CD8-positive, alpha-beta memory T cell (primary cell): Measurements from ENCODE around the gene AKAIN1. TPM values are rescaled to one million over a fixed set of nuclear protein-coding genes. Genes with fewer than 3 reads are reported as not detected.

Experiments
- CTCF ChIA-PET: fragments of 350-600 bp; sonication (Branson Sonifier 250); formaldehyde crosslinking; loops from one replicate; lab custom pipeline; 2021; ENCODE audit warnings: antibody characterized with exemption; lab: Charles Lee
- POLR2A ChIA-PET: fragments of 350-600 bp; sonication (Branson Sonifier 250); formaldehyde crosslinking; loops from one replicate; lab custom pipeline; 2021; ENCODE audit warnings: antibody characterized with exemption; lab: Charles Lee
- DNase-seq, 5 donors: peaks; one replicate each; pipeline versions ENCODE4 v3.0.0 to v3.0.0-alpha.2; 2020 to 2022; ENCODE audit warnings: mixed read lengths in 1 of 5
- H3K27ac ChIP-seq: one replicate; pipeline ENCODE4 v1.7.0; 2013; ENCODE audit warnings: low read depth, mild to moderate bottlenecking, low read length, moderate library complexity
- H3K27me3 ChIP-seq: 2 replicates; pipeline ENCODE4 v1.7.0; 2013; ENCODE audit warnings: low read length, mild to moderate bottlenecking; ENCODE audit not compliant: insufficient read depth, poor library complexity, severe bottlenecking
- H3K36me3 ChIP-seq: 2 replicates; pipeline ENCODE4 v1.7.0; 2013; ENCODE audit warnings: mild to moderate bottlenecking, low read length, moderate library complexity; ENCODE audit not compliant: insufficient read depth
- H3K4me1 ChIP-seq: 2 replicates; pipeline ENCODE4 v1.7.0; 2013; ENCODE audit warnings: mild to moderate bottlenecking, low read length, moderate library complexity; ENCODE audit not compliant: insufficient read depth
- H3K4me3 ChIP-seq: 2 replicates; pipeline ENCODE4 v1.7.0; 2013; ENCODE audit warnings: mild to moderate bottlenecking, low read length
- H3K9me3 ChIP-seq: 2 replicates; pipeline ENCODE4 v1.7.0; 2013; ENCODE audit warnings: mild to moderate bottlenecking, low read length
- H3K27ac Mint-ChIP-seq, 8 donors: one replicate each; pipeline ENCODE4 v1.8.0; 2020 to 2021; ENCODE audit warnings: mixed read lengths in 8 of 8, mild to moderate bottlenecking in 6 of 8, inconsistent platforms in 3 of 8, moderate library complexity in 3 of 8
- H3K27me3 Mint-ChIP-seq, 2 donors: one replicate each; pipeline ENCODE4 v1.8.0; 2020 to 2021; ENCODE audit warnings: mixed read lengths in 2 of 2, mild to moderate bottlenecking in 1 of 2, moderate library complexity in 1 of 2
- H3K36me3 Mint-ChIP-seq, 3 donors: one replicate each; pipeline ENCODE4 v1.8.0; 2020 to 2021; ENCODE audit warnings: mixed read lengths in 3 of 3, inconsistent platforms in 1 of 3, mild to moderate bottlenecking in 1 of 3
- H3K4me1 Mint-ChIP-seq, 3 donors: one replicate each; pipeline ENCODE4 v1.8.0; 2020 to 2021; ENCODE audit warnings: mixed read lengths in 3 of 3, inconsistent platforms in 1 of 3, mild to moderate bottlenecking in 1 of 3
- H3K4me3 Mint-ChIP-seq, 7 donors: one replicate each; pipeline ENCODE4 v1.8.0; 2020 to 2021; ENCODE audit warnings: mixed read lengths in 7 of 7, mild to moderate bottlenecking in 6 of 7, moderate library complexity in 4 of 7, inconsistent platforms in 2 of 7
- H3K9me3 Mint-ChIP-seq, 5 donors: one replicate each; pipeline ENCODE4 v1.8.0; 2020 to 2022; ENCODE audit warnings: mixed read lengths in 5 of 5, mild to moderate bottlenecking in 3 of 5, moderate library complexity in 2 of 5, inconsistent platforms in 1 of 5
- polyA plus RNA-seq: library from polyadenylated mRNA; unstranded; fragments of 300-500 nt; fragmentation: Illumina TruSeq; gene quantifications from one replicate; pipeline ENCODE4 v1.2.3, GENCODE V29; 2021
- total RNA-seq, 2 experiments: library from RNA; stranded (reverse); gene quantifications; one replicate each; pipeline ENCODE4 v1.2.3, GENCODE V29; 2021

AKAIN1 gene
- total and polyA plus RNA-seq, 3 experiments from 2014 or later = not detected

GRCh38 chr18:5107988-5108387, 89.1 kb downstream of the AKAIN1 start:
- Mint-ChIP-seq H3K36me3 (no peaks in the 10 kb centered on the region), H3K27me3 (peaks cover 2 to 8% of the 10 kb centered on the region in 2 donors), H3K9me3 (no peaks in the 10 kb centered on the region), H3K4me1 (peaks cover 0 to 2% (median 0%) of the 10 kb centered on the region in 3 donors), H3K27ac (no peak overlapping the region), H3K4me3 (no peak overlapping the region)
- ChIA-PET POLR2A (no interaction called here), CTCF (no interaction called here)
- Histone ChIP-seq H3K4me1 (no peaks in the 10 kb centered on the region), H3K27ac (no peak overlapping the region), H3K27me3 (no peaks in the 10 kb centered on the region), H3K9me3 (no peaks in the 10 kb centered on the region), H3K36me3 (no peaks in the 10 kb centered on the region), H3K4me3 (no peak overlapping the region)
- no peak for DNase-seq

- no peaks in the 10 kb centered on the region for H3K36me3 ChIP-seq
- no peaks in the 10 kb centered on the region for H3K9me3 ChIP-seq
- no peak overlapping the region for H3K27ac ChIP-seq
- H3K4me3 Mint-ChIP-seq = no peak overlapping the region
- no peaks in the 10 kb centered on the region for H3K27me3 ChIP-seq
- no peak overlapping the region for H3K4me3 ChIP-seq
- DNase-seq = peak in 1 of 5 donors; percentile 16
- H3K36me3 Mint-ChIP-seq = no peaks in the 10 kb centered on the region
- POLR2A ChIA-PET = no interaction called here
- H3K27me3 Mint-ChIP-seq = peaks cover 2 to 7% of the 10 kb centered on the region in 2 donors
- peaks cover 0 to 2% (median 0%) of the 10 kb centered on the region in 3 donors for H3K4me1 Mint-ChIP-seq
- CTCF ChIA-PET = no interaction called here
- no peaks in the 10 kb centered on the region for H3K4me1 ChIP-seq
- H3K27ac Mint-ChIP-seq = no peak overlapping the region
- H3K9me3 Mint-ChIP-seq = no peaks in the 10 kb centered on the region
Observed at GRCh38 chr18:5106730-5107129, 90.3 kb downstream of the AKAIN1 start.

GRCh38 chr18:5104246-5104645, 92.8 kb downstream of the AKAIN1 start:
- H3K9me3 Mint-ChIP-seq = no peaks in the 10 kb centered on the region
- H3K36me3 Mint-ChIP-seq = no peaks in the 10 kb centered on the region
- Histone ChIP-seq H3K27me3 (no peaks in the 10 kb centered on the region), H3K4me1 (no peaks in the 10 kb centered on the region), H3K27ac (no peak overlapping the region), H3K36me3 (no peaks in the 10 kb centered on the region), H3K4me3 (no peak overlapping the region), H3K9me3 (no peaks in the 10 kb centered on the region)
- H3K4me1 Mint-ChIP-seq = peaks cover 0 to 2% (median 0%) of the 10 kb centered on the region in 3 donors
- ChIA-PET POLR2A (no interaction called here), CTCF (no interaction called here)
- H3K27me3 Mint-ChIP-seq = peaks cover 4 to 5% of the 10 kb centered on the region in 2 donors
- H3K27ac Mint-ChIP-seq = peak overlapping the region in 1 of 8 donors; percentile 62
- H3K4me3 Mint-ChIP-seq = no peak overlapping the region
- DNase-seq = no peak

GRCh38 chr18:5103693-5104092, 93.4 kb downstream of the AKAIN1 start:
- H3K9me3 ChIP-seq = no peaks in the 10 kb centered on the region
- Mint-ChIP-seq H3K27me3 (peaks cover 4 to 5% of the 10 kb centered on the region in 2 donors), H3K27ac (no peak overlapping the region), H3K36me3 (no peaks in the 10 kb centered on the region), H3K9me3 (no peaks in the 10 kb centered on the region), H3K4me1 (peaks cover 0 to 2% (median 0%) of the 10 kb centered on the region in 3 donors), H3K4me3 (no peak overlapping the region)
- no peak overlapping the region for H3K4me3 ChIP-seq
- DNase-seq = no peak
- H3K27me3 ChIP-seq = no peaks in the 10 kb centered on the region
- CTCF ChIA-PET = no interaction called here
- no peak overlapping the region for H3K27ac ChIP-seq
- H3K36me3 ChIP-seq = no peaks in the 10 kb centered on the region
- POLR2A ChIA-PET = no interaction called here
- no peaks in the 10 kb centered on the region for H3K4me1 ChIP-seq

- H3K27me3 Mint-ChIP-seq = peaks cover 2 to 5% of the 10 kb centered on the region in 2 donors
- no peak overlapping the region for H3K4me3 Mint-ChIP-seq
- peak in 1 of 5 donors; percentile 6 for DNase-seq
- CTCF ChIA-PET = no interaction called here
- Histone ChIP-seq H3K36me3 (no peaks in the 10 kb centered on the region), H3K27ac (no peak overlapping the region), H3K4me3 (no peak overlapping the region), H3K4me1 (no peaks in the 10 kb centered on the region), H3K9me3 (no peaks in the 10 kb centered on the region), H3K27me3 (no peaks in the 10 kb centered on the region)
- POLR2A ChIA-PET = no interaction called here
- no peaks in the 10 kb centered on the region for H3K9me3 Mint-ChIP-seq
- peaks cover 0 to 2% (median 0%) of the 10 kb centered on the region in 3 donors for H3K4me1 Mint-ChIP-seq
- no peaks in the 10 kb centered on the region for H3K36me3 Mint-ChIP-seq
- no peak overlapping the region for H3K27ac Mint-ChIP-seq
Observed at GRCh38 chr18:5103286-5103685, 93.8 kb downstream of the AKAIN1 start.

- ChIA-PET CTCF (no interaction called here), POLR2A (no interaction called here)
- Mint-ChIP-seq H3K9me3 (peaks cover 2 to 6% (median 4%) of the 10 kb centered on the region in 5 donors), H3K36me3 (no peaks in the 10 kb centered on the region), H3K27ac (no peak overlapping the region), H3K4me3 (no peak overlapping the region), H3K27me3 (peaks cover 0 to 2% of the 10 kb centered on the region in 2 donors), H3K4me1 (no peaks in the 10 kb centered on the region)
- Histone ChIP-seq H3K9me3 (no peaks in the 10 kb centered on the region), H3K27me3 (no peaks in the 10 kb centered on the region), H3K4me3 (no peak overlapping the region), H3K4me1 (no peaks in the 10 kb centered on the region), H3K27ac (no peak overlapping the region), H3K36me3 (no peaks in the 10 kb centered on the region)
- DNase-seq = no peak
Observed at GRCh38 chr18:5097116-5097703, 99.8 kb downstream of the AKAIN1 start.

GRCh38 chr18:5095239-5095638, 101.8 kb downstream of the AKAIN1 start:
- peaks cover 7 to 14% (median 10%) of the 10 kb centered on the region in 5 donors for H3K9me3 Mint-ChIP-seq
- H3K4me3 ChIP-seq = no peak overlapping the region
- DNase-seq = no peak
- no peaks in the 10 kb centered on the region for H3K36me3 ChIP-seq
- H3K9me3 ChIP-seq = no peaks in the 10 kb centered on the region
- no peaks in the 10 kb centered on the region for H3K27me3 Mint-ChIP-seq
- no peaks in the 10 kb centered on the region for H3K4me1 ChIP-seq
- ChIA-PET POLR2A (no interaction called here), CTCF (no interaction called here)
- no peak overlapping the region for H3K27ac ChIP-seq
- no peaks in the 10 kb centered on the region for H3K36me3 Mint-ChIP-seq
- H3K4me1 Mint-ChIP-seq = no peaks in the 10 kb centered on the region
- no peaks in the 10 kb centered on the region for H3K27me3 ChIP-seq
- no peak overlapping the region for H3K27ac Mint-ChIP-seq
- no peak overlapping the region for H3K4me3 Mint-ChIP-seq

GRCh38 chr18:5093902-5094301, 103.2 kb downstream of the AKAIN1 start:
- CTCF ChIA-PET = no interaction called here
- DNase-seq = no peak
- H3K9me3 ChIP-seq = no peaks in the 10 kb centered on the region
- H3K9me3 Mint-ChIP-seq = peaks cover 8 to 20% (median 14%) of the 10 kb centered on the region in 5 donors
- H3K36me3 Mint-ChIP-seq = no peaks in the 10 kb centered on the region
- POLR2A ChIA-PET = no interaction called here
- no peaks in the 10 kb centered on the region for H3K4me1 Mint-ChIP-seq
- no peaks in the 10 kb centered on the region for H3K27me3 ChIP-seq
- no peak overlapping the region for H3K27ac ChIP-seq
- no peak overlapping the region for H3K27ac Mint-ChIP-seq
- no peaks in the 10 kb centered on the region for H3K27me3 Mint-ChIP-seq
- no peak overlapping the region for H3K4me3 ChIP-seq
- H3K4me3 Mint-ChIP-seq = no peak overlapping the region
- no peaks in the 10 kb centered on the region for H3K4me1 ChIP-seq
- H3K36me3 ChIP-seq = no peaks in the 10 kb centered on the region
